Measurements from ENCODE around the gene FAM219B.
"Not testable (repeated sequence)": the region's sequence is repeated elsewhere in the genome, so short reads cannot be mapped to it uniquely, and the experiment has no call there.

The FAM219B gene
- total RNA-seq = 139 to 140 reads per million in 2 donors

GRCh38 chr15:74906450-74907162, at the start of gene FAM219B:
Gene FAM219B, minus strand, starts transcription at chr15:74906851. Its CDS starts 51 bp downstream, at chr15:74906800.
- DNase-seq = peak; percentile 54

- DNase-seq = peak; percentile 31
Observed at GRCh38 chr15:74955796-74956647, 49.4 kb upstream of the FAM219B start.

- no peak for DNase-seq
Observed at GRCh38 chr15:74955017-74955416, 48.4 kb upstream of the FAM219B start.

GRCh38 chr15:74954515-74954914, 47.9 kb upstream of the FAM219B start:
- DNase-seq = no peak

GRCh38 chr15:74951006-74951405, 44.4 kb upstream of the FAM219B start:
- no peak for DNase-seq

- no peak for DNase-seq
Observed at GRCh38 chr15:74950078-74950908, 43.6 kb upstream of the FAM219B start.

GRCh38 chr15:74937590-74938371, 31.1 kb upstream of the FAM219B start, which contains the start of gene COX5A:
Gene COX5A, minus strand, starts transcription at chr15:74938073. Its CDS starts 59 bp downstream, at chr15:74938014.
- DNase-seq = peak; percentile 87

- no peak for DNase-seq
Observed at GRCh38 chr15:74937272-74937589, 30.6 kb upstream of the FAM219B start.

GRCh38 chr15:74935193-74935592, 28.5 kb upstream of the FAM219B start:
- not testable (repeated sequence) for DNase-seq

GRCh38 chr15:74933573-74933972, 26.9 kb upstream of the FAM219B start:
- no peak for DNase-seq

GRCh38 chr15:74928771-74929198, 22.1 kb upstream of the FAM219B start:
- no peak for DNase-seq

GRCh38 chr15:74924525-74924924, 17.9 kb upstream of the FAM219B start:
- DNase-seq = no peak

- no peak for DNase-seq
Observed at GRCh38 chr15:74920456-74920855, 13.8 kb upstream of the FAM219B start.

GRCh38 chr15:74917676-74918075, 11.0 kb upstream of the FAM219B start:
- no peak for DNase-seq

GRCh38 chr15:74913799-74914198, 7.1 kb upstream of the FAM219B start:
- DNase-seq = not testable (repeated sequence)

GRCh38 chr15:74913041-74913440, 6.4 kb upstream of the FAM219B start:
- DNase-seq = no peak

GRCh38 chr15:74908635-74909034, 2.0 kb upstream of the FAM219B start:
- DNase-seq = no peak

- no peak for DNase-seq
Observed at GRCh38 chr15:74907163-74907870, 666 bp upstream of the FAM219B start.

- no peak for DNase-seq
Observed at GRCh38 chr15:74906067-74906449, 593 bp downstream of the FAM219B start.

GRCh38 chr15:74904190-74904805, 2.4 kb downstream of the FAM219B start:
- no peak for DNase-seq

- no peak for DNase-seq
Observed at GRCh38 chr15:74903676-74904075, 3.0 kb downstream of the FAM219B start.

Measured in activated gamma-delta T cell (primary cell).